Fibroblast of lung (primary cell): ENCODE measurements around the gene PGAM4. TPM values are rescaled to one million over a fixed set of nuclear protein-coding genes. Genes with fewer than 3 reads are reported as not detected.
A peak's percentile ranks its signal among the peaks of the same experiment; 100 is the strongest.

Experiments used
- DNase-seq, 2 donors: peaks; one replicate each; pipeline versions ENCODE4 v3.0.0 to v3.0.0-alpha.2; 2010; ENCODE audit warnings: low read depth in 2 of 2
- H2AFZ ChIP-seq: 2 replicates; pipeline ENCODE4 v1.5.1; 2012; ENCODE audit warnings: low read length, control low read depth, inconsistent platforms
- H3K27ac ChIP-seq: 2 replicates; pipeline ENCODE4 v1.5.1; 2011; ENCODE audit warnings: low read length, control low read depth; ENCODE audit not compliant: insufficient read depth
- H3K27me3 ChIP-seq: 2 replicates; pipeline ENCODE4 v1.5.1; 2011; ENCODE audit warnings: mild to moderate bottlenecking, low read length; ENCODE audit not compliant: control insufficient read depth, insufficient read depth
- H3K36me3 ChIP-seq: 2 replicates; pipeline ENCODE4 v1.5.1; 2011; ENCODE audit warnings: low read length; ENCODE audit not compliant: control insufficient read depth, insufficient read depth
- H3K4me1 ChIP-seq: 2 replicates; pipeline ENCODE4 v1.5.1; 2011; ENCODE audit warnings: low read length; ENCODE audit not compliant: control insufficient read depth, insufficient read depth; ENCODE audit errors: extremely low read depth
- H3K4me2 ChIP-seq: 2 replicates; pipeline ENCODE4 v1.5.1; 2011; ENCODE audit warnings: low read length, control low read depth; ENCODE audit not compliant: insufficient read depth; ENCODE audit errors: extremely low read depth
- H3K4me3 ChIP-seq, 4 experiments: fragments of 200-600 bp in 1 of 4; sonication (generic) in 1 of 4; replicated peaks in 1 of 4; 2 replicates each; pipeline ENCODE4 v1.5.1; 2011 to 2016; ENCODE audit warnings: low read length in 4 of 4, low read depth in 3 of 4, mild to moderate bottlenecking in 3 of 4, control low read depth in 2 of 4, inconsistent platforms in 1 of 4, mixed read lengths in 1 of 4; ENCODE audit not compliant: insufficient read depth in 1 of 4; ENCODE audit errors: control extremely low read depth in 1 of 4
- H3K79me2 ChIP-seq: 2 replicates; pipeline ENCODE4 v1.5.1; 2012; ENCODE audit warnings: mild to moderate bottlenecking, low read length, inconsistent platforms; ENCODE audit not compliant: control insufficient read depth, insufficient read depth
- H3K9ac ChIP-seq: 2 replicates; pipeline ENCODE4 v1.5.1; 2011; ENCODE audit warnings: mild to moderate bottlenecking, low read length, control low read depth; ENCODE audit not compliant: insufficient read depth
- H3K9me3 ChIP-seq: 2 replicates; pipeline ENCODE4 v1.5.1; 2012; ENCODE audit warnings: low read depth, low read length; ENCODE audit not compliant: control insufficient read depth, insufficient read depth
- H4K20me1 ChIP-seq: 2 replicates; pipeline ENCODE4 v1.5.1; 2011; ENCODE audit warnings: low read length; ENCODE audit not compliant: control insufficient read depth, insufficient read depth; ENCODE audit errors: extremely low read depth
- CTCF ChIP-seq, 2 donors: IDR thresholded peaks in 1 of 2; conservative IDR thresholded peaks in 1 of 2; 1 replicate in 1 of 2; 2 replicates in 1 of 2; pipeline ENCODE4 v1.5.1; 2011 to 2012; ENCODE audit warnings: low read length in 2 of 2, control low read depth in 1 of 2, inconsistent platforms in 1 of 2, low read depth in 1 of 2, mild to moderate bottlenecking in 1 of 2
- EZH2 ChIP-seq: IDR thresholded peaks from 2 replicates; pipeline ENCODE4 v1.5.1; 2012; ENCODE audit warnings: low read length, control low read depth, mild to moderate bottlenecking; ENCODE audit errors: missing control alignments
- polyA minus RNA-seq: library from RNA; depleted of rRNA, polyadenylated mRNA; stranded (reverse); fragments of >200 nt; gene quantifications from 2 replicates; pipeline ENCODE4 v1.2.3, GENCODE V29; 2011; ENCODE audit warnings: low replicate concordance
- polyA plus RNA-seq, 2 donors: library from polyadenylated mRNA; depleted of rRNA in 1 of 2; stranded (reverse) in 1 of 2; unstranded in 1 of 2; fragments of >200 nt; gene quantifications; 2 replicates each; pipeline ENCODE4 v1.2.1, GENCODE V29; 2011 to 2012; ENCODE audit warnings: missing spikeins in 1 of 2
- total RNA-seq: library from RNA; depleted of rRNA; stranded (reverse); fragments of >200 nt; gene quantifications from 2 replicates; pipeline ENCODE4 v1.2.1, GENCODE V29; 2014

PGAM4 gene
- total RNA-seq (not detected in 2 replicates), polyA plus RNA-seq (0.39 and 0.47 TPM in 2 replicates), polyA minus RNA-seq (not detected in 2 replicates)
- 0.62 TPM in 1 of 2 replicates, not detected in the other for polyA plus RNA-seq (2012)

- Histone ChIP-seq H3K4me1 (no peaks in the 10 kb centered on the region), H3K9me3 (no peaks in the 10 kb centered on the region)
- TF ChIP-seq CTCF (conservative IDR thresholded peaks at IDR 0.05 in 1 of 2, IDR thresholded peaks at IDR 0.05 in 1 of 2; ENCODE audit: low read depth in 1 of 2, low read length in 2 of 2) (no peak), EZH2 (no peak)
Measured at GRCh38 chrX:77969538-77969937, at the start of gene PGAM4. PGAM4 (minus strand) TSS chrX:77969638; CDS start chrX:77969638, 0 bp downstream.

GRCh38 chrX:78011846-78012245 lies 42.4 kb upstream of the PGAM4 start:
- Histone ChIP-seq H3K27me3 (no peaks in the 10 kb centered on the region), H3K4me1 (no peaks in the 10 kb centered on the region), H3K36me3 (no peaks in the 10 kb centered on the region), H3K9me3 (no peaks in the 10 kb centered on the region), H3K4me2 (no peak overlapping the region), H3K9ac (no peak overlapping the region), H2AFZ (no peak overlapping the region), H3K27ac (no peak overlapping the region), H3K4me3 (no peak overlapping the region), H4K20me1 (no peaks in the 10 kb centered on the region), H3K79me2 (no peaks in the 10 kb centered on the region)
- no peak for TF ChIP-seq CTCF (conservative IDR thresholded peaks at IDR 0.05 in 1 of 2, IDR thresholded peaks at IDR 0.05 in 1 of 2; ENCODE audit: low read depth in 1 of 2, low read length in 2 of 2)
- TF ChIP-seq EZH2, result no peak
- peak in 1 of 2 donors; percentile 17 for DNase-seq

More at GRCh38 chrX:77969538-77969937, at the start of gene PGAM4:
- Histone ChIP-seq H3K9ac (no peak within 1 kb of the TSS), H3K36me3 (no peaks in the 10 kb centered on the region), H3K27ac (no peak within 1 kb of the TSS), H4K20me1 (no peaks in the 10 kb centered on the region), H2AFZ (no peak within 1 kb of the TSS), H3K27me3 (no peaks in the 10 kb centered on the region), H3K79me2 (no peaks in the 10 kb centered on the region), H3K4me2 (no peak within 1 kb of the TSS), H3K4me3 (no peak within 1 kb of the TSS)
- DNase-seq, result no peak

GRCh38 chrX:77979870-77980269 lies 10.4 kb upstream of the PGAM4 start:
- Histone ChIP-seq H3K9me3 (no peaks in the 10 kb centered on the region), H3K4me2 (no peak overlapping the region), H3K27ac (no peak overlapping the region), H3K36me3 (no peaks in the 10 kb centered on the region), H4K20me1 (no peaks in the 10 kb centered on the region), H3K4me3 (no peak overlapping the region), H3K27me3 (no peaks in the 10 kb centered on the region), H2AFZ (no peak overlapping the region), H3K9ac (no peak overlapping the region), H3K4me1 (no peaks in the 10 kb centered on the region), H3K79me2 (no peaks in the 10 kb centered on the region)
- no peak for TF ChIP-seq CTCF (conservative IDR thresholded peaks at IDR 0.05 in 1 of 2, IDR thresholded peaks at IDR 0.05 in 1 of 2; ENCODE audit: low read depth in 1 of 2, low read length in 2 of 2)
- DNase-seq, result no peak
